GM23248 (cell line): ENCODE data around the gene ARID5B. TPM values are rescaled to one million over a fixed set of nuclear protein-coding genes. Genes with fewer than 3 reads are reported as not detected.
A peak's percentile ranks its signal among the peaks of the same experiment; 100 is the strongest.

Source experiments
- DNase-seq: peaks from one replicate; pipeline ENCODE4 v3.0.0-alpha.2; 2015
- H2AFZ ChIP-seq: fragments of 200-600 bp; sonication (generic); 2 replicates; pipeline ENCODE4 v1.6.1; 2016; ENCODE audit warnings: antibody characterized with exemption
- H3F3A ChIP-seq: fragments of 200-600 bp; sonication (generic); 2 replicates; pipeline ENCODE4 v1.6.1; 2016; ENCODE audit warnings: mild to moderate bottlenecking, antibody characterized with exemption, mixed run types; ENCODE audit not compliant: insufficient read depth
- H3K27ac ChIP-seq: fragments of 200-600 bp; sonication (generic); 2 replicates; pipeline ENCODE4 v1.5.1; 2016; ENCODE audit warnings: mild to moderate bottlenecking
- H3K27me3 ChIP-seq: fragments of 200-600 bp; sonication (generic); replicated peaks from 2 replicates; pipeline ENCODE4 v1.6.1; 2016; ENCODE audit warnings: mild to moderate bottlenecking; ENCODE audit not compliant: insufficient read depth
- H3K36me3 ChIP-seq: fragments of 200-600 bp; sonication (generic); 2 replicates; pipeline ENCODE4 v1.6.1; 2016; ENCODE audit warnings: low read depth, mild to moderate bottlenecking
- H3K4me1 ChIP-seq: fragments of 200-600 bp; sonication (generic); 2 replicates; pipeline ENCODE4 v1.6.1; 2016; ENCODE audit warnings: mild to moderate bottlenecking; ENCODE audit not compliant: insufficient read depth
- H3K4me2 ChIP-seq: fragments of 200-600 bp; sonication (generic); one replicate; pipeline ENCODE4 v1.6.1; 2016; ENCODE audit warnings: mild to moderate bottlenecking; ENCODE audit not compliant: unreplicated experiment
- H3K4me3 ChIP-seq: fragments of 200-600 bp; sonication (generic); 2 replicates; pipeline ENCODE4 v1.5.1; 2016; ENCODE audit warnings: mild to moderate bottlenecking
- H3K79me2 ChIP-seq: fragments of 200-600 bp; sonication (generic); 2 replicates; pipeline ENCODE4 v1.6.1; 2016; ENCODE audit warnings: mild to moderate bottlenecking; ENCODE audit not compliant: insufficient read depth
- H3K9ac ChIP-seq: fragments of 200-600 bp; sonication (generic); 2 replicates; pipeline ENCODE4 v1.6.1; 2016; ENCODE audit warnings: mild to moderate bottlenecking
- H3K9me2 ChIP-seq: fragments of 200-600 bp; sonication (generic); 2 replicates; pipeline ENCODE4 v1.6.1; 2016; ENCODE audit warnings: mixed run types, mild to moderate bottlenecking, moderate library complexity; ENCODE audit not compliant: insufficient read depth
- H3K9me3 ChIP-seq: fragments of 200-600 bp; sonication (generic); one replicate; pipeline ENCODE4 v1.6.1; 2017; ENCODE audit warnings: low read depth
- H4K20me1 ChIP-seq: fragments of 200-600 bp; sonication (generic); 2 replicates; pipeline ENCODE4 v1.6.0; 2016; ENCODE audit not compliant: insufficient read depth
- EZH2 ChIP-seq: fragments of 200-600 bp; sonication (generic); IDR thresholded peaks from 2 replicates; pipeline ENCODE4 v1.6.1; 2018; ENCODE audit warnings: antibody characterized with exemption, mild to moderate bottlenecking; ENCODE audit not compliant: insufficient read depth, poor library complexity, severe bottlenecking
- EZH2phosphoT487 ChIP-seq: fragments of 200-600 bp; sonication (generic); IDR thresholded peaks from 2 replicates; pipeline ENCODE4 v1.6.1; 2018; ENCODE audit warnings: antibody characterized with exemption, moderate library complexity, mild to moderate bottlenecking, low read depth; ENCODE audit not compliant: insufficient read depth
- WGBS, 2 experiments: methylation state at CpG; one replicate each; pipeline ENCODE4 v1.1.6; 2015 to 2017; ENCODE audit warnings: low lambda C conversion rate in 2 of 2, low coverage in 1 of 2; ENCODE audit errors: missing lambda C conversion rate in 2 of 2; 5-methylcytosine and 5-hydroxymethylcytosine counted together
- in situ Hi-C: fragments of 300-500 bp; cut with MboI; formaldehyde crosslinking; loops from 2 replicates; pipeline ENCODE4 v1.15.0; 2020
- polyA plus RNA-seq: library from polyadenylated mRNA; unstranded; fragments of >200 nt; fragmentation: Nextera tagmentation; extraction: Ambion mirVana; gene quantifications from 2 replicates; pipeline ENCODE4 v1.2.1, GENCODE V29; 2016
- total RNA-seq: library from RNA; depleted of rRNA; stranded (reverse); fragments of >200 nt; shearing (Covaris generic); gene quantifications from 2 replicates; pipeline ENCODE4 v1.2.3, GENCODE V29; 2014

ARID5B gene
- total and polyA plus RNA-seq, 2 experiments from 2014 or later, result 56.7 to 78.8 TPM

DNA sequence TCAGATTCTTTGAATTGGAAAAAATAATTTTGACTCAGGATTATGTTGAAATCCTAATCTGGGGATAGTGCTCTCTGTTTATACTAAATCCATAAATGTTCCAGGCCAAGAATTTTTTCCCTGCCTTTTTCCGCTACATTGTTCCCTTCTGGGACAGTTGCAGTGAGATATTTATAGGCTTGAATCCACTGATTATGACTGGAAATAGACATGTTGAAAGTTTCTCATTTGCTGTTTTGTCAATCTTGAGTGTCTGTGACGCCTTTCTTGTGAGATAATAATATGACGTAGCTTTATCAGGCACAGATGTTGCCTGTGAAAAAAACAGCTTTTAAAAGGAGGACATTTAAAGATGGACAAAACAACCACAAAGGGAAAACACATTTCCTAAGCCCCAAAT lies 155.9 kb downstream of the ARID5B start:
- DNase-seq, result peak; percentile 57
- H3K79me2 ChIP-seq, result peaks cover 98% of the 10 kb centered on the region
- WGBS, 2 experiments, result 29 to 34% methylated on average over 3 of the region's 3 CpGs

DNA sequence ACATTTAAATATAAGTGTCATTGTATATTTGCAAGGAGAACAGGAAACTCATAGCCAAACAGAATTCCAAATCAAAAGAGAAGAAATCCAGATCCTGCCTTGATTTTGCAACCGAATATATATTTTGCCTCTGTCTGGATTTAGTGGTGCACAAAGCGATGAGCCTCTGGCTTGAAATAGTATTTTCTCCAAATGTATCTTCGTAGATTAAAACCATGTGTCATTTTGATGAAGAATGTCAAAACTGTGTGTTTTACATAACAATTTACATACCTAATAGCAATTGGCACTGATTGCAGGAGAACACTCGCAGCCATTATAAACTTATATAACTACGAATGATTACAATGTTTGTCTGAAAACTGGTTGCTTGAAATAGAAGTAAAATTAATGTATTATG lies 156.4 kb downstream of the ARID5B start:
- peaks cover 95% of the 10 kb centered on the region for H3K36me3 ChIP-seq
- no peak for DNase-seq
- peak overlapping the region; percentile 45 for H3K4me3 ChIP-seq
- H3K4me1 ChIP-seq, result peaks cover 93% of the 10 kb centered on the region
- peak overlapping the region; percentile 27; the same call in 1 of the 2 replicates for H3K9ac ChIP-seq
- peaks cover 93% of the 10 kb centered on the region for H3K79me2 ChIP-seq
- H3K4me2 ChIP-seq, result peak overlapping the region; percentile 86
- peaks cover 89% of the 10 kb centered on the region for H3F3A ChIP-seq
- H3K27ac ChIP-seq, result peak overlapping the region; percentile 57
- WGBS, 2 experiments, result 31 to 36% methylated on average over 5 of the region's 5 CpGs
- in situ Hi-C loops, result no loop called here
- TF ChIP-seq EZH2phosphoT487, result no peak
- no peak for TF ChIP-seq EZH2
- H4K20me1 ChIP-seq, result peaks cover 6% of the 10 kb centered on the region; the same call in 1 of the 2 replicates
- no peaks in the 10 kb centered on the region for H3K9me2 ChIP-seq
- no peak overlapping the region for H2AFZ ChIP-seq
- no peaks in the 10 kb centered on the region for H3K27me3 ChIP-seq
- H3K9me3 ChIP-seq, result no peaks in the 10 kb centered on the region

More for the DNA sequence above, 155.9 kb downstream of the ARID5B start:
- H3K9ac ChIP-seq, result peak overlapping the region; percentile 15
- TF ChIP-seq EZH2, result no peak
- no peak for TF ChIP-seq EZH2phosphoT487
- no peaks in the 10 kb centered on the region for H3K9me3 ChIP-seq
- no peak overlapping the region for H2AFZ ChIP-seq
- peaks cover 6% of the 10 kb centered on the region; the same call in 1 of the 2 replicates for H4K20me1 ChIP-seq
- peaks cover 93% of the 10 kb centered on the region for H3K4me1 ChIP-seq
- peaks cover 84% of the 10 kb centered on the region for H3F3A ChIP-seq
- peak overlapping the region; percentile 45 for H3K4me3 ChIP-seq
- no peaks in the 10 kb centered on the region for H3K27me3 ChIP-seq
- no peaks in the 10 kb centered on the region for H3K9me2 ChIP-seq
- H3K36me3 ChIP-seq, result peaks cover 100% of the 10 kb centered on the region
- in situ Hi-C loops, result no loop called here
- peak overlapping the region; percentile 86 for H3K4me2 ChIP-seq
- peak overlapping the region; percentile 57 for H3K27ac ChIP-seq

DNA sequence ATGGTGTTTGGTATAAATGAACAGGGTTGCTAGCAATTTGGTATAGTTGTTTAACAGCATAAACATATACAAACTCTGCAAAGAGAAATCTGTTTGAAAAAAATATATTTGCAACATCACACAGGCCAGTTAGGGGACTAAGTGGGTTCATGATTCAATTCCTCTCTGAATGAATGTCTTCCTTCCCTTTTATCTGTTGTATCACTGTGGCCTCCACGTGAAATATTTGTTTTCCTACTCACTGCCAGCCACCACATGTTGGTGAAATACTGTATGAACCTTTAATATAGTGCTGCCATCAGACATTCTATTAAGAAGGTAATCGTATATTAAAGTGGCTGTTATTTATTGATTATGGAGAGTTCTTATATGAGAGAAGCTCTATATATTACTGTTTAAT lies 157.0 kb downstream of the ARID5B start:
- Histone ChIP-seq H3K9me3 (no peaks in the 10 kb centered on the region), H3K4me2 (peak overlapping the region; percentile 86), H2AFZ (no peak overlapping the region), H3K27ac (peak overlapping the region; percentile 57), H3F3A (peaks cover 96% of the 10 kb centered on the region), H3K36me3 (peaks cover 89% of the 10 kb centered on the region), H4K20me1 (peaks cover 6% of the 10 kb centered on the region; the same call in 1 of the 2 replicates), H3K4me1 (peaks cover 93% of the 10 kb centered on the region), H3K4me3 (peak overlapping the region; percentile 45), H3K27me3 (no peaks in the 10 kb centered on the region), H3K9ac (peak overlapping the region; percentile 27; the same call in 1 of the 2 replicates), H3K79me2 (peaks cover 89% of the 10 kb centered on the region), H3K9me2 (no peaks in the 10 kb centered on the region)
- in situ Hi-C loops, result no loop called here
- WGBS, 2 experiments, result 23 to 24% methylated on average over 2 of the region's 2 CpGs
- TF ChIP-seq EZH2phosphoT487 (no peak), EZH2 (no peak)
- peak; percentile 61 for DNase-seq

DNA sequence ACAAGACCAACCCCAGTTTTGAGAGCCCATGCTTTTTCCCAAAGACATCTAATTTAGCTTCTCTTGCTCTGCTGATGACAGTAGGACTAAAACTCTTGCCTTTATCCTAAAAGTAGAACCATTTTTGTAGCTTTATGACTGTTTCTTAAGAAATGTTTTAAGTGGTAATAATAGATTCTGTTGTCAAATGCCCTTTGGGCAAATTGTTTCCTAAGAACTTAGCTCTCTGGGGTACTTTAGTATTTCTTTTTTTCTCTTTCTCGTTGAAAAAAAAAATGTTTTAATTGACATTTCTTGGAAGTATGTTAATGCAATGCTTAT lies 157.4 kb downstream of the ARID5B start:
- WGBS, 2 experiments, result 26 to 38% methylated on average over 1 of the region's 1 CpG
- H3K4me1 ChIP-seq, result peaks cover 93% of the 10 kb centered on the region
- peaks cover 6% of the 10 kb centered on the region; the same call in 1 of the 2 replicates for H4K20me1 ChIP-seq
- H3K27ac ChIP-seq, result peak overlapping the region; percentile 57
- H3F3A ChIP-seq, result peaks cover 96% of the 10 kb centered on the region
- TF ChIP-seq EZH2phosphoT487 (no peak), EZH2 (no peak)
- H3K36me3 ChIP-seq, result peaks cover 85% of the 10 kb centered on the region
- no peaks in the 10 kb centered on the region for H3K9me2 ChIP-seq
- peaks cover 88% of the 10 kb centered on the region for H3K79me2 ChIP-seq
- H2AFZ ChIP-seq, result no peak overlapping the region
- peak overlapping the region; percentile 86 for H3K4me2 ChIP-seq
- no peaks in the 10 kb centered on the region for H3K9me3 ChIP-seq
- in situ Hi-C loops, result no loop called here
- H3K27me3 ChIP-seq, result no peaks in the 10 kb centered on the region
- peak overlapping the region; percentile 45 for H3K4me3 ChIP-seq
- peak; percentile 45 for DNase-seq
- no peak overlapping the region for H3K9ac ChIP-seq
